ENCODE results near the gene NMU.
"Not testable (repeated sequence)": the region's sequence is repeated elsewhere in the genome, so short reads cannot be mapped to it uniquely, and the experiment has no call there.

The NMU gene

GRCh38 chr4:55635741-55636655 lies at the start of gene NMU:
Gene NMU, minus strand, starts transcription at chr4:55636298. Its CDS starts 106 bp downstream, at chr4:55636192.
- peak; percentile 42 for DNase-seq

GRCh38 chr4:55684276-55684675 lies 48.2 kb upstream of the NMU start:
- DNase-seq: no peak

- DNase-seq: not testable (repeated sequence)
Measured at GRCh38 chr4:55682797-55683196, 46.7 kb upstream of the NMU start.

- no peak for DNase-seq
Measured at GRCh38 chr4:55682295-55682694, 46.2 kb upstream of the NMU start.

GRCh38 chr4:55681430-55681829 lies 45.3 kb upstream of the NMU start:
- DNase-seq: no peak

- no peak for DNase-seq
Measured at GRCh38 chr4:55675196-55675793, 39.2 kb upstream of the NMU start.

- no peak for DNase-seq
Measured at GRCh38 chr4:55673424-55673823, 37.3 kb upstream of the NMU start.

GRCh38 chr4:55671667-55672066 lies 35.6 kb upstream of the NMU start:
- DNase-seq: no peak

GRCh38 chr4:55670695-55671094 lies 34.6 kb upstream of the NMU start:
- DNase-seq: no peak

- DNase-seq: no peak
Measured at GRCh38 chr4:55668449-55668848, 32.4 kb upstream of the NMU start.

GRCh38 chr4:55666535-55666934 lies 30.4 kb upstream of the NMU start:
- DNase-seq: no peak

GRCh38 chr4:55663145-55663544 lies 27.0 kb upstream of the NMU start:
- DNase-seq: no peak

- no peak for DNase-seq
Measured at GRCh38 chr4:55661398-55662056, 25.4 kb upstream of the NMU start.

- DNase-seq: no peak
Measured at GRCh38 chr4:55658657-55659056, 22.6 kb upstream of the NMU start.

- no peak for DNase-seq
Measured at GRCh38 chr4:55654131-55654530, 18.0 kb upstream of the NMU start.

GRCh38 chr4:55650483-55650882 lies 14.4 kb upstream of the NMU start:
- no peak for DNase-seq

GRCh38 chr4:55637272-55637820 lies 1.2 kb upstream of the NMU start:
- no peak for DNase-seq

GRCh38 chr4:55636656-55636999 lies 530 bp upstream of the NMU start:
- DNase-seq: no peak

GRCh38 chr4:55635282-55635681 lies 816 bp downstream of the NMU start:
- DNase-seq: no peak

GRCh38 chr4:55634417-55635128 lies 1.5 kb downstream of the NMU start:
- DNase-seq: no peak

GRCh38 chr4:55633903-55634302 lies 2.2 kb downstream of the NMU start:
- DNase-seq: no peak

GRCh38 chr4:55625835-55626234 lies 10.3 kb downstream of the NMU start:
- DNase-seq: no peak

- DNase-seq: not testable (repeated sequence)
Measured at GRCh38 chr4:55624063-55624462, 12.0 kb downstream of the NMU start.
